Measurements from ENCODE around the gene TPBGL. TPM values are rescaled to one million over a fixed set of nuclear protein-coding genes. Genes with fewer than 3 reads are reported as not detected.

TPBGL gene
- total RNA-seq, 1 experiment from 2014 or later: not detected

DNA sequence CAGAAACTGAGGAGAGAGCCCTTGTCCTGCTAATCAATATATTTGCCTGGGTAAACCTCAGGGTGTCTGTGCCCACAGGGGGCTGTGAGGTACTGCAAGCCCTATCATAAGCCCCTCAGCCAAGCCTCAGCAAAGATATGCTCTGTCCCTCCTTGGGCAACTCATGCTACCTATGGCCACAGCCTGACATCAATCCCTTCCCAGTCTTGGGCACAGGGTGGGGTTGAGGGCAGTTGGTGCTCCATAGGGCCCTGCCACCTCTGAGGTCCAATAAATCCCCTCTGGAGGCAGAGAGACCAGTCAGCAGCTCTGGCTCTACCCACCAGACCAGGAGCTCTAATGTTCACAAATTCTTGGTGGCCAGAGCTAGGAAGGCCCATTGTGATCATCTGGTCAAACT is 23.8 kb downstream of the TPBGL start:
- BruUV-seq (replicated peaks): no TSS peak
- H2AFZ ChIP-seq: no peak overlapping the region
- CTCF ChIA-PET: no interaction called here

DNA sequence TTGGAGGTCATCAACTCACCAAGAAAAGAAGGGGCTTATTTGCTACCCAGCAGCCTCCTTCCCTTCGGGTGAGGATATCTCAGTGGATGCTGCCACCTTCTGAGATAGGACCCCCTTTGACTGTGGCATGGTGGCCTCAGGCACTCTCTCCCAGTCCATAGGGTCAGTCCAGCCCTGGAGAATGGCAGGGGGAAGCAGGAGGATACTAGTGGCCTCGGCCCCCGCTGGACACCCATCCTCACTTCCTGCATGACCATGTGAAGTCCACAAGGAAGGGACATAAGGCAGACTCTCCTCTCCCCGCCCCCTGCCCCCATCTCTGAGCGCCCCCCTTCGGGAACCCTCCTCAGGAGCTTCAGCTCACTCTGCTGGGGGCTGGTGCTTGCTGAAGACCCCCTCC is 24.4 kb downstream of the TPBGL start:
- intact Hi-C loops (cut with micrococcal nuclease; ENCODE audit: unreplicated experiment): no loop called here
- Histone ChIP-seq H3K4me3 (no peak overlapping the region), H3F3A (ENCODE audit: insufficient read depth, low read depth) (no peaks in the 10 kb centered on the region), H3K79me2 (ENCODE audit: low read depth) (no peaks in the 10 kb centered on the region), H3K4me2 (no peak overlapping the region), H3K4me1 (replicated peaks; ENCODE audit: insufficient read depth) (peaks cover 6% of the 10 kb centered on the region), H3K36me3 (ENCODE audit: low read depth) (no peaks in the 10 kb centered on the region), H2AFZ (no peak overlapping the region), H3K27me3 (ENCODE audit: insufficient read depth, low read depth) (no peaks in the 10 kb centered on the region), H3K27ac (no peak overlapping the region), H3K9me3 (ENCODE audit: insufficient read depth, low read depth) (no peaks in the 10 kb centered on the region), H4K20me1 (ENCODE audit: insufficient read depth) (no peaks in the 10 kb centered on the region; the same call in 1 of the 2 replicates), H3K9me2 (ENCODE audit: insufficient read depth) (no peaks in the 10 kb centered on the region)
- ChIA-PET POLR2A (ENCODE audit: unreplicated experiment) (no interaction called here), CTCF (no interaction called here)
- TF ChIP-seq, protein P1, sequence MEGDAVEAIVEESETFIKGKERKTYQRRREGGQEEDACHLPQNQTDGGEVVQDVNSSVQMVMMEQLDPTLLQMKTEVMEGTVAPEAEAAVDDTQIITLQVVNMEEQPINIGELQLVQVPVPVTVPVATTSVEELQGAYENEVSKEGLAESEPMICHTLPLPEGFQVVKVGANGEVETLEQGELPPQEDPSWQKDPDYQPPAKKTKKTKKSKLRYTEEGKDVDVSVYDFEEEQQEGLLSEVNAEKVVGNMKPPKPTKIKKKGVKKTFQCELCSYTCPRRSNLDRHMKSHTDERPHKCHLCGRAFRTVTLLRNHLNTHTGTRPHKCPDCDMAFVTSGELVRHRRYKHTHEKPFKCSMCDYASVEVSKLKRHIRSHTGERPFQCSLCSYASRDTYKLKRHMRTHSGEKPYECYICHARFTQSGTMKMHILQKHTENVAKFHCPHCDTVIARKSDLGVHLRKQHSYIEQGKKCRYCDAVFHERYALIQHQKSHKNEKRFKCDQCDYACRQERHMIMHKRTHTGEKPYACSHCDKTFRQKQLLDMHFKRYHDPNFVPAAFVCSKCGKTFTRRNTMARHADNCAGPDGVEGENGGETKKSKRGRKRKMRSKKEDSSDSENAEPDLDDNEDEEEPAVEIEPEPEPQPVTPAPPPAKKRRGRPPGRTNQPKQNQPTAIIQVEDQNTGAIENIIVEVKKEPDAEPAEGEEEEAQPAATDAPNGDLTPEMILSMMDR (conservative IDR thresholded peaks at IDR 0.05): no peak
- no peak for TF ChIP-seq EZH2 (IDR thresholded peaks at IDR 0.05; ENCODE audit: low read depth)
- no peak for DNase-seq
- no TSS peak for BruUV-seq (replicated peaks)

More for the DNA sequence above, 23.8 kb downstream of the TPBGL start:
- H3F3A ChIP-seq (ENCODE audit: insufficient read depth, low read depth): no peaks in the 10 kb centered on the region
- no peaks in the 10 kb centered on the region; the same call in 1 of the 2 replicates for H4K20me1 ChIP-seq (ENCODE audit: insufficient read depth)
- no peaks in the 10 kb centered on the region for H3K9me3 ChIP-seq (ENCODE audit: insufficient read depth, low read depth)
- H3K4me2 ChIP-seq: peak overlapping the region; percentile 30
- POLR2A ChIA-PET (ENCODE audit: unreplicated experiment): no interaction called here
- no peak for DNase-seq
- no peaks in the 10 kb centered on the region for H3K27me3 ChIP-seq (ENCODE audit: insufficient read depth, low read depth)
- peaks cover 6% of the 10 kb centered on the region for H3K4me1 ChIP-seq (replicated peaks; ENCODE audit: insufficient read depth)
- H3K36me3 ChIP-seq (ENCODE audit: low read depth): no peaks in the 10 kb centered on the region
- TF ChIP-seq, protein P1 (conservative IDR thresholded peaks at IDR 0.05): no peak
- no peak for TF ChIP-seq EZH2 (IDR thresholded peaks at IDR 0.05; ENCODE audit: low read depth)
- H3K9me2 ChIP-seq (ENCODE audit: insufficient read depth): no peaks in the 10 kb centered on the region
- H3K4me3 ChIP-seq: no peak overlapping the region
- H3K27ac ChIP-seq: peak overlapping the region; percentile 34; the same call in 1 of the 2 replicates
- intact Hi-C loops (cut with micrococcal nuclease; ENCODE audit: unreplicated experiment): no loop called here
- no peaks in the 10 kb centered on the region for H3K79me2 ChIP-seq (ENCODE audit: low read depth)

DNA sequence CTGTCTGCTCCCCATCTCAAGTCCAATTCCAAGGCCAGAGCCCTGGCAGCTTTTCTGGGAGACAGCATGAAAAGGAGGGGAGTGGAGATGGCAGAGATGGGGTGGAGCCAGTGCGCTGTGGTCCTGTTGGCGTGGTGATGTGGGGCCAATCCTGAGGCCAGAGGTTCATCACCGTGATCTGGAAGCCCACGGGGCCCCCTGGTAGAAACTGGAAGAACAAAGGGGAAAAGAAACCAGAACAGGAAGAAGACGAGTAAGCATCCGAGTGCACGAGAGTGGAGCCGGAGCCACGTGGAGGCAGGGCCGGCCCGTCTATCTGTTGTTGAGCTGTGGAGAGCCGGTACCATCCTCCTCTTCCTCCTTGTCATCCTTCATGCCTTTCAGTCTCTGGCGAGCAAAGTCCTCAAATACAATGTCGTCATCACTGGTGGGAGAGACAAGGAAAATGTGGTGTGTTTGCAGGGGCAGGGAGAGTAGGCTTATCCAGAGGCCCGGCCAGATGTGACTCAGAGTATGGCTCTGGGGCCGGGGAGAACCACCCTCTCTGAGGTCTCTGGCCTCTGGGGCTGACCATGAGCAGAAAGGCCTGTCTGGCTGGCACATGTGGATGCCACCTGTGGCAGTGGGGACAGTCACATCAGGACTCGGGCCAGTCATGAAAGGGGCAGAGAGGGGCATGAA is 25.4 kb downstream of the TPBGL start:
- intact Hi-C loops (cut with micrococcal nuclease; ENCODE audit: unreplicated experiment): no loop called here
- no peak for DNase-seq
- Histone ChIP-seq H3K27me3 (ENCODE audit: insufficient read depth, low read depth) (no peaks in the 10 kb centered on the region), H3K36me3 (ENCODE audit: low read depth) (no peaks in the 10 kb centered on the region), H3K4me1 (replicated peaks; ENCODE audit: insufficient read depth) (peaks cover 6% of the 10 kb centered on the region), H4K20me1 (ENCODE audit: insufficient read depth) (no peaks in the 10 kb centered on the region; the same call in 1 of the 2 replicates), H3K9me3 (ENCODE audit: insufficient read depth, low read depth) (no peaks in the 10 kb centered on the region), H2AFZ (no peak overlapping the region), H3K9me2 (ENCODE audit: insufficient read depth) (no peaks in the 10 kb centered on the region), H3F3A (ENCODE audit: insufficient read depth, low read depth) (no peaks in the 10 kb centered on the region), H3K4me3 (no peak overlapping the region), H3K79me2 (ENCODE audit: low read depth) (no peaks in the 10 kb centered on the region), H3K27ac (no peak overlapping the region), H3K4me2 (no peak overlapping the region)
- CTCF ChIA-PET: no interaction called here
- POLR2A ChIA-PET (ENCODE audit: unreplicated experiment): no interaction called here
- no TSS peak for BruUV-seq (replicated peaks)
- TF ChIP-seq, protein P1 (conservative IDR thresholded peaks at IDR 0.05): no peak
- TF ChIP-seq EZH2 (IDR thresholded peaks at IDR 0.05; ENCODE audit: low read depth): no peak

Measured in PC-9 (cell line).